ENCODE results near the gene OR2V2.

GRCh38 chr5:181114844-181115778 is 32.3 kb upstream of the OR2V2 start:
- TF ChIP-seq YY1 (IDR thresholded peaks at IDR 0.05; ENCODE audit: insufficient read depth, insufficient read length), result no peak
- no peak for TF ChIP-seq ZNF274 (IDR thresholded peaks at IDR 0.05; ENCODE audit: low read depth, low read length)
